ENCODE measurements around the gene PLXNA2.

Gene PLXNA2

GRCh38 chr1:208159555-208160258 lies 84.5 kb downstream of the PLXNA2 start:
- TF ChIP-seq TOX (CRISPR knock-in tag; IDR thresholded peaks at IDR 0.05; ENCODE audit: borderline replicate concordance) (peak; percentile 42; the same call in 1 of the 2 replicates), PPARA (CRISPR knock-in tag; IDR thresholded peaks at IDR 0.05; ENCODE audit: borderline replicate concordance) (no peak), ZC3H10 (CRISPR knock-in tag; IDR thresholded peaks at IDR 0.05) (0 out of 2 replicates have a peak, but pooled peaks have one; percentile 16), ZNF70 (CRISPR knock-in tag; IDR thresholded peaks at IDR 0.05) (no peak), OSR1 (CRISPR knock-in tag; IDR thresholded peaks at IDR 0.05) (0 out of 2 replicates have a peak, but pooled peaks have one; percentile 42)
- TF ChIP-seq, protein P1, sequence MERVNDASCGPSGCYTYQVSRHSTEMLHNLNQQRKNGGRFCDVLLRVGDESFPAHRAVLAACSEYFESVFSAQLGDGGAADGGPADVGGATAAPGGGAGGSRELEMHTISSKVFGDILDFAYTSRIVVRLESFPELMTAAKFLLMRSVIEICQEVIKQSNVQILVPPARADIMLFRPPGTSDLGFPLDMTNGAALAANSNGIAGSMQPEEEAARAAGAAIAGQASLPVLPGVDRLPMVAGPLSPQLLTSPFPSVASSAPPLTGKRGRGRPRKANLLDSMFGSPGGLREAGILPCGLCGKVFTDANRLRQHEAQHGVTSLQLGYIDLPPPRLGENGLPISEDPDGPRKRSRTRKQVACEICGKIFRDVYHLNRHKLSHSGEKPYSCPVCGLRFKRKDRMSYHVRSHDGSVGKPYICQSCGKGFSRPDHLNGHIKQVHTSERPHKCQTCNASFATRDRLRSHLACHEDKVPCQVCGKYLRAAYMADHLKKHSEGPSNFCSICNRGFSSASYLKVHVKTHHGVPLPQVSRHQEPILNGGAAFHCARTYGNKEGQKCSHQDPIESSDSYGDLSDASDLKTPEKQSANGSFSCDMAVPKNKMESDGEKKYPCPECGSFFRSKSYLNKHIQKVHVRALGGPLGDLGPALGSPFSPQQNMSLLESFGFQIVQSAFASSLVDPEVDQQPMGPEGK (CRISPR knock-in tag; IDR thresholded peaks at IDR 0.05; ENCODE audit: borderline replicate concordance): peak; percentile 59; the same call in 1 of the 2 replicates
- ATAC-seq: peak; percentile 89

DNA sequence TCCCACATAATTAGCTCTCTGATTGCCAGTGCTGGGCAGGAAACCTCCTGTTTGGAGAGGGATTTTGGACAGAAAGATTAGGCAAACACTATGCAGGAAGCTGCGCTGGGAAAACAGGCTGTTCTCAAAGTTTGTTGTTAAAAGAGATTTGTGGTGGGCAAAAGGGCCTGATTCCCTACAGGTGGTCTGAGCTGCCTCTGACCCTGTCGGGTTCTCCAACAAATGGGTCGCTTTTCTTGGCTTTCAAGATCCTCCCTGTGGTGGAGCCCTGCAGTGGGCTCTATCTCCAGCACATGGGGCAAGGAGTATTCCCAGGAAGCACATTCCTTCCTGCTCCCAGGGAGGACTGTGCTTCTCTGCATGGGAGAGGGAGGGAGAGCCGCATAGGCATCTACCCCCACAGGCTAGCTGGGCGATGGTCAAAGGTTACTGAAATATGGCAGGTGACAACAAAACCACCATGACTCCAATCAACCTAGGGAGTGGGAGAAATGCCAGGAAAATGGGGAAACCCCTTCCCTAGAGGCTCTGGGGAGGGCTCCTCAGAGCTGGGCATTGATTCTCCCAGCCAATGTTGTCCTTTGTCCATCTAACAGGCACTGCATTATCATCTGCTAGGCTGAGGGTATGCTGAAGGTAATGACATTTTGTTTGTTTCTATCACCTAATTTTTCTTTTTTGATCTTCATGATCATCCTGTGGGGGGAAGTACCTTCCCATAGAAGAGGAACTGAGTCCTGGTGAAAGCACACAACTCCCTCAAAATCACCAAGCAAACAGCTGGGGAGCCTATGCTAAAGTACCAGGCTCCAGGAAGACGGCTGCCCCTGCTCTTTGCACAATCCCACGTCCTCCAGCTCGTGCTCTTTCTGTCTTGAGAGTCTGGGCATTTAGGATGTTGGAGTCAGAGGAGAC lies 85.3 kb downstream of the PLXNA2 start:
- ATAC-seq: no peak
- TF ChIP-seq RARB (CRISPR knock-in tag; IDR thresholded peaks at IDR 0.05) (no peak), CSDC2 (CRISPR knock-in tag; IDR thresholded peaks at IDR 0.05) (no peak)
- TF ChIP-seq, protein P2, sequence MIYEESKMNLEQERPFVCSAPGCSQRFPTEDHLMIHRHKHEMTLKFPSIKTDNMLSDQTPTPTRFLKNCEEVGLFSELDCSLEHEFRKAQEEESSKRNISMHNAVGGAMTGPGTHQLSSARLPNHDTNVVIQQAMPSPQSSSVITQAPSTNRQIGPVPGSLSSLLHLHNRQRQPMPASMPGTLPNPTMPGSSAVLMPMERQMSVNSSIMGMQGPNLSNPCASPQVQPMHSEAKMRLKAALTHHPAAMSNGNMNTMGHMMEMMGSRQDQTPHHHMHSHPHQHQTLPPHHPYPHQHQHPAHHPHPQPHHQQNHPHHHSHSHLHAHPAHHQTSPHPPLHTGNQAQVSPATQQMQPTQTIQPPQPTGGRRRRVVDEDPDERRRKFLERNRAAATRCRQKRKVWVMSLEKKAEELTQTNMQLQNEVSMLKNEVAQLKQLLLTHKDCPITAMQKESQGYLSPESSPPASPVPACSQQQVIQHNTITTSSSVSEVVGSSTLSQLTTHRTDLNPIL (CRISPR knock-in tag; IDR thresholded peaks at IDR 0.05; ENCODE audit: low read depth): no peak

DNA sequence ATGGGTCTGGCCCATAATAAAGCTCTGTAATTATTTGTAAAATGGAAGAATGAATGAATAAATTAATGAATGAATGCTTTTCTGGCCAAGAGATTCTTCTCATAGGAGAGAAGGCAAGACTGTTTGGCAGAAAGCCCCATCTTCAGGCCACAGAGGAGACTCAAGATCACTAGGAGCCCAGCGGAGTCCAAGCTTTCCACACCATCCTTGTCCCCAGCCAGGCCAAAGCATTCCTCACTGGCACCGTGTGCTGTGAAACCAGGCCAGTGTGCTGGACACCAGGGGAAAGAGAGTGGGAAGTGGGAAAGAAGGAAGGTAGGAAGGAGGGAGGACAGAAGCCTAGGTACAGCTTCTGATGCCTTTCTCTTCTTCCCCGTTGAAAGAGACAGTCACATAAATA lies 86.4 kb downstream of the PLXNA2 start:
- ATAC-seq: no peak
- no peak for TF ChIP-seq GLIS3 (CRISPR knock-in tag; IDR thresholded peaks at IDR 0.05)
- no peak for TF ChIP-seq ARNTL (CRISPR knock-in tag; IDR thresholded peaks at IDR 0.05; ENCODE audit: borderline replicate concordance, low read depth)
- no peak for TF ChIP-seq TOX (CRISPR knock-in tag; IDR thresholded peaks at IDR 0.05; ENCODE audit: borderline replicate concordance)
- TF ChIP-seq OSR1 (CRISPR knock-in tag; IDR thresholded peaks at IDR 0.05): no peak
- no peak for TF ChIP-seq ISL1 (CRISPR knock-in tag; IDR thresholded peaks at IDR 0.05)
- TF ChIP-seq, protein P1 (CRISPR knock-in tag; IDR thresholded peaks at IDR 0.05; ENCODE audit: borderline replicate concordance): no peak
- TF ChIP-seq, protein P3, sequence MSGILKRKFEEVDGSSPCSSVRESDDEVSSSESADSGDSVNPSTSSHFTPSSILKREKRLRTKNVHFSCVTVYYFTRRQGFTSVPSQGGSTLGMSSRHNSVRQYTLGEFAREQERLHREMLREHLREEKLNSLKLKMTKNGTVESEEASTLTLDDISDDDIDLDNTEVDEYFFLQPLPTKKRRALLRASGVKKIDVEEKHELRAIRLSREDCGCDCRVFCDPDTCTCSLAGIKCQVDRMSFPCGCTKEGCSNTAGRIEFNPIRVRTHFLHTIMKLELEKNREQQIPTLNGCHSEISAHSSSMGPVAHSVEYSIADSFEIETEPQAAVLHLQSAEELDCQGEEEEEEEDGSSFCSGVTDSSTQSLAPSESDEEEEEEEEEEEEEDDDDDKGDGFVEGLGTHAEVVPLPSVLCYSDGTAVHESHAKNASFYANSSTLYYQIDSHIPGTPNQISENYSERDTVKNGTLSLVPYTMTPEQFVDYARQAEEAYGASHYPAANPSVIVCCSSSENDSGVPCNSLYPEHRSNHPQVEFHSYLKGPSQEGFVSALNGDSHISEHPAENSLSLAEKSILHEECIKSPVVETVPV (CRISPR knock-in tag; IDR thresholded peaks at IDR 0.05): no peak
- no peak for TF ChIP-seq TSHZ2 (CRISPR knock-in tag; IDR thresholded peaks at IDR 0.05)
- TF ChIP-seq ESRRG (CRISPR knock-in tag; IDR thresholded peaks at IDR 0.05): no peak
- TF ChIP-seq, protein P2 (CRISPR knock-in tag; IDR thresholded peaks at IDR 0.05; ENCODE audit: low read depth): no peak
- TF ChIP-seq ZC3H10 (CRISPR knock-in tag; IDR thresholded peaks at IDR 0.05): no peak
- no peak for TF ChIP-seq ZFP3 (CRISPR knock-in tag; IDR thresholded peaks at IDR 0.05)
